GM12891 (cell line): ENCODE measurements around the gene ARPC2.

Experiments
- PAX5 ChIP-seq: IDR thresholded peaks from 2 replicates; pipeline ENCODE4 v1.6.1; 2011; ENCODE audit warnings: low read length, moderate library complexity, mild to moderate bottlenecking; ENCODE audit not compliant: insufficient read depth, severe bottlenecking
- POLR2A ChIP-seq: IDR thresholded peaks from 2 replicates; pipeline ENCODE4 v1.6.1; 2011; ENCODE audit warnings: low read depth, low read length, control low read depth
- TAF1 ChIP-seq: IDR thresholded peaks from 2 replicates; pipeline ENCODE4 v1.6.1; 2011; ENCODE audit warnings: low read depth, low read length, control low read depth

DNA sequence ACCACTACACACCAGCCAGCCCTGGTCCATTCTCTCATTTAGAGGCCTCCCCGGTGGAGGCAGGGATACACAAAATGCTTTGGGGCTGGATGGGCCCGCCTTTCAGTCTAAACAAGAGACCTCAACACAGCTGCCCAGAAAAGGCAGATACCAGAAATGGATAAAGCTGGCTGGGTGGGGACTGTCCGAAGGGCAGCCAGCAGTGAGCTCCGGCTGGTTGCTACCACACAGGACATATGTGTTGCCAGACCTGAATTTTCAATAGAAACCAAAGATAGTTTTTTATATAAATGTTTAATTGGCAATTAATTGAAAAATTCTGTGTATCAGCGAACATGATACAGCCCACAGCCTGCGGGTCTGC lies 45.2 kb downstream of the ARPC2 start:
- no peak for TF ChIP-seq POLR2A
- TF ChIP-seq TAF1, result no peak
- no peak for TF ChIP-seq PAX5
